Mammary epithelial cell (primary cell): ENCODE data around the gene AP4E1.

Source experiments
- CTCF ChIP-seq, 2 donors: IDR thresholded peaks in 1 of 2; conservative IDR thresholded peaks in 1 of 2; 2 replicates each; pipeline ENCODE4 v1.5.1; 2011 to 2012; ENCODE audit warnings: inconsistent platforms in 2 of 2, low read length in 2 of 2, mild to moderate bottlenecking in 2 of 2, control low read depth in 1 of 2, low read depth in 1 of 2; ENCODE audit not compliant: insufficient read depth in 1 of 2; ENCODE audit errors: extremely low read depth in 1 of 2
- EZH2 ChIP-seq: IDR thresholded peaks from 2 replicates; pipeline ENCODE4 v1.6.1; 2012; ENCODE audit warnings: low read length, inconsistent platforms, borderline replicate concordance

DNA sequence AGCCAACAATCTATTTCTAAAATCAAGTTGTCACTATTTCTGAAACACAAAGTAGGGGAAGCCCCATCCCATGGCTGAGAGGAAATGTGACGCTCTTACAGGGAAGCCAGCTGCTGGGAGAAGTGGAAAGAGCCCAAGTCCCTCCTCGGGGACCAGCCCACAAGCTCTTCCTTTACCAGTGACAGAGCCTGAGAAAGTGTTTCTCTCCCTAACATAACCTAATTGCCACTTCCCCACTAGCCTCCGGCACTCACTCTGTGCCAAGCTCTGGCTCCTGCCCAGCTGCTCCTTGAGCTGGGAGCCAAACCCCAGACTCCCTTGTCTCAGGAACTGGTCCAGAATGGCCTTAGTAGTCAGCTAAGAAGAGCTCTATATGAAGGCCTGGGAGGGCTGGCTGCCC, 143.3 kb downstream of the AP4E1 start:
- TF ChIP-seq CTCF (conservative IDR thresholded peaks at IDR 0.05 in 1 of 2, IDR thresholded peaks at IDR 0.05 in 1 of 2; ENCODE audit: extremely low read depth in 1 of 2, insufficient read depth in 1 of 2, low read depth in 1 of 2, low read length in 2 of 2) (no peak), EZH2 (no peak)
